ENCODE measurements around the gene AOPEP.

The AOPEP gene

DNA sequence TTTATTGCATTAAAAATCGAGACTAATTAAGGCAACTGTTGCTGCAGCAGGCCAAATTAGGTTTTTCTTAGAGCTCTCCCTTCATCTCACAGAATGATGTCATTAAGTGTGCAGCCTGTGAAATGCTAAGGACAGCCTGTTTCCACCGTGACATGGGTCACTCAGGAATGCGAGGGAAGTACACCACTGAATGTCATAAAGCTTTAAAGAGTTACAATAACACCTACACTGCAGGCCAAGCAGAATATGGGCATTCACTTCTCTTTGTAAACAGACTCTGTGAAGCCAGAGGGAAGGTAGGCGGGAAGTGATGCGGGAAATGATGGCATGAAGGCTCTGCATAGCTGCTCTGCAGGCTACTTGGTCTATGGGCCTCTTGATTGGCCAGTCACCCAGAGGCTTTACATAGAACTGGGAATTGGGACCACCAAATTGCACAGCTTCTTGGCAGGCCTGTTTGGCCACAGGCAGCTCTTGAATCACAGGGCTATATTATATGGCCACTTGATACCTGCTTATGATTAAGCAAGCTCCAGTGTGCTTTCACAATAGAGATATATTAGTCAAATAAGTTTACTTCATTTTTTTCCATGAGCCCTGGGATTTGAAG is 28.4 kb upstream of the AOPEP start:
- no peak overlapping the region for H3K27ac ChIP-seq (ENCODE audit: low read depth, low read length)
- no peaks in the 10 kb centered on the region for H3K36me3 ChIP-seq (ENCODE audit: control insufficient read depth, insufficient read depth, low read length)
- no peaks in the 10 kb centered on the region for H3K27me3 ChIP-seq (ENCODE audit: control insufficient read depth, insufficient read depth, low read length)
- no peaks in the 10 kb centered on the region for H3K4me1 ChIP-seq (ENCODE audit: control insufficient read depth, insufficient read depth, low read length)
- no peak overlapping the region for H3K9ac ChIP-seq (ENCODE audit: low read length)
- no peak overlapping the region for H3K4me3 ChIP-seq (ENCODE audit: low read length)

GRCh38 chr9:94699715-94700373 is 26.7 kb upstream of the AOPEP start:
- Histone ChIP-seq H3K36me3 (ENCODE audit: control insufficient read depth, insufficient read depth, low read length) (no peaks in the 10 kb centered on the region), H3K27me3 (ENCODE audit: control insufficient read depth, insufficient read depth, low read length) (no peaks in the 10 kb centered on the region), H3K9ac (ENCODE audit: low read length) (no peak overlapping the region), H3K4me1 (ENCODE audit: control insufficient read depth, insufficient read depth, low read length) (no peaks in the 10 kb centered on the region), H3K27ac (ENCODE audit: low read depth, low read length) (no peak overlapping the region), H3K4me3 (ENCODE audit: low read length) (no peak overlapping the region)

GRCh38 chr9:94700445-94700844 is 26.1 kb upstream of the AOPEP start:
- H3K4me1 ChIP-seq (ENCODE audit: control insufficient read depth, insufficient read depth, low read length), result no peaks in the 10 kb centered on the region

GRCh38 chr9:94703488-94704140 is 22.9 kb upstream of the AOPEP start:
- Histone ChIP-seq H3K9ac (ENCODE audit: low read length) (no peak overlapping the region), H3K27ac (ENCODE audit: low read depth, low read length) (no peak overlapping the region), H3K4me3 (ENCODE audit: low read length) (no peak overlapping the region), H3K4me1 (ENCODE audit: control insufficient read depth, insufficient read depth, low read length) (peaks cover 2% of the 10 kb centered on the region), H3K27me3 (ENCODE audit: control insufficient read depth, insufficient read depth, low read length) (no peaks in the 10 kb centered on the region), H3K36me3 (ENCODE audit: control insufficient read depth, insufficient read depth, low read length) (no peaks in the 10 kb centered on the region)

More at GRCh38 chr9:94700445-94700844, 26.1 kb upstream of the AOPEP start:
- no peaks in the 10 kb centered on the region for H3K27me3 ChIP-seq (ENCODE audit: control insufficient read depth, insufficient read depth, low read length)
- H3K4me3 ChIP-seq (ENCODE audit: low read length), result no peak overlapping the region
- H3K36me3 ChIP-seq (ENCODE audit: control insufficient read depth, insufficient read depth, low read length), result no peaks in the 10 kb centered on the region
- H3K27ac ChIP-seq (ENCODE audit: low read depth, low read length), result no peak overlapping the region
- no peak overlapping the region for H3K9ac ChIP-seq (ENCODE audit: low read length)

GRCh38 chr9:94705162-94705702 is 21.3 kb upstream of the AOPEP start:
- H3K9ac ChIP-seq (ENCODE audit: low read length), result no peak overlapping the region
- no peak overlapping the region for H3K27ac ChIP-seq (ENCODE audit: low read depth, low read length)
- peaks cover 2% of the 10 kb centered on the region for H3K4me1 ChIP-seq (ENCODE audit: control insufficient read depth, insufficient read depth, low read length)
- no peaks in the 10 kb centered on the region for H3K27me3 ChIP-seq (ENCODE audit: control insufficient read depth, insufficient read depth, low read length)
- no peaks in the 10 kb centered on the region for H3K36me3 ChIP-seq (ENCODE audit: control insufficient read depth, insufficient read depth, low read length)
- no peak overlapping the region for H3K4me3 ChIP-seq (ENCODE audit: low read length)

DNA sequence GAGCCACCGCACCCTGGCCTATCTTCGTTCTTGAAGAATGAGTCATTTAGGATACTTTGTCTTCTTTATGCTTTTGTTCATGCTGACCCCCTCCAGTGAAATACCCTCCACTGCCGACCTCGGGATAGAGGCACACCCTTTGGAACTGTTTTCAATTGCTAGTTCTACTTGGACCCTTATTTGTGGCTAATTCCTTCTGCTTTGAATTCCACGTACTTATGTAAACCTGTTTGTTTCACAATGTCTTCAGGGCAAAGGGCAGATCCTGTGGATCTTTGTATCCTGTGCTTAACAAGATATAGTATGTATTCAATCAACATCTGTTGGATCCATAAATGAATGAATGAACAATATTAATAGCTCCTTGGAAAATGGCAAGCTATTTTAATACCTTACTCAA is 19.6 kb upstream of the AOPEP start:
- Histone ChIP-seq H3K9ac (ENCODE audit: low read length) (no peak overlapping the region), H3K4me1 (ENCODE audit: control insufficient read depth, insufficient read depth, low read length) (peaks cover 2% of the 10 kb centered on the region), H3K36me3 (ENCODE audit: control insufficient read depth, insufficient read depth, low read length) (no peaks in the 10 kb centered on the region), H3K4me3 (ENCODE audit: low read length) (no peak overlapping the region), H3K27ac (ENCODE audit: low read depth, low read length) (no peak overlapping the region), H3K27me3 (ENCODE audit: control insufficient read depth, insufficient read depth, low read length) (no peaks in the 10 kb centered on the region)

- H3K27me3 ChIP-seq (ENCODE audit: control insufficient read depth, insufficient read depth, low read length), result no peaks in the 10 kb centered on the region
- H3K36me3 ChIP-seq (ENCODE audit: control insufficient read depth, insufficient read depth, low read length), result no peaks in the 10 kb centered on the region
- no peak overlapping the region for H3K27ac ChIP-seq (ENCODE audit: low read depth, low read length)
- H3K4me1 ChIP-seq (ENCODE audit: control insufficient read depth, insufficient read depth, low read length), result no peaks in the 10 kb centered on the region
- no peak overlapping the region for H3K4me3 ChIP-seq (ENCODE audit: low read length)
- no peak overlapping the region for H3K9ac ChIP-seq (ENCODE audit: low read length)
These were observed 12.9 kb upstream of the AOPEP start for GRCh38 chr9:94713436-94714215.

GRCh38 chr9:94714494-94714893 is 12.0 kb upstream of the AOPEP start:
- Histone ChIP-seq H3K27me3 (ENCODE audit: control insufficient read depth, insufficient read depth, low read length) (no peaks in the 10 kb centered on the region), H3K36me3 (ENCODE audit: control insufficient read depth, insufficient read depth, low read length) (no peaks in the 10 kb centered on the region), H3K4me3 (ENCODE audit: low read length) (no peak overlapping the region), H3K27ac (ENCODE audit: low read depth, low read length) (no peak overlapping the region), H3K9ac (ENCODE audit: low read length) (no peak overlapping the region), H3K4me1 (ENCODE audit: control insufficient read depth, insufficient read depth, low read length) (no peaks in the 10 kb centered on the region)

DNA sequence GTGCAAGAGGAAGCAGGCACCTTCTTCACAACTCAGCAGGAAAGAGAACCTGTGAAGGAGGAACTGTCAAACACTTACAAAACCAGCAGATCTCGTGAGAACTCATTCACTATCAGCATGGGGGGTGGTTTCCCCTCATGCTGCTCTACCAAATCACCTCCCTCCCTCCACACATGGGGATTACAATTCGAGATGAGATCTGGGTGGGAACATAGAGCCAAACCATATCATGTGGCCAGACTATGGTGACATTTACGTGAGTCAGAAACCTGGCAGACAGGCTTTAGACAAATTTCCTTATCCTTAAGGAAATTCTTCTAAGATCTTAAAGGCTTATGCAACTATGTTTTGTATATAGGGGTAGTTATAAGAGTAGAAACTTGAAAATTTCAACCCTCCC is 8.7 kb upstream of the AOPEP start:
- no peaks in the 10 kb centered on the region for H3K27me3 ChIP-seq (ENCODE audit: control insufficient read depth, insufficient read depth, low read length)
- H3K36me3 ChIP-seq (ENCODE audit: control insufficient read depth, insufficient read depth, low read length), result no peaks in the 10 kb centered on the region
- H3K27ac ChIP-seq (ENCODE audit: low read depth, low read length), result no peak overlapping the region
- no peak overlapping the region for H3K9ac ChIP-seq (ENCODE audit: low read length)
- H3K4me1 ChIP-seq (ENCODE audit: control insufficient read depth, insufficient read depth, low read length), result no peaks in the 10 kb centered on the region
- H3K4me3 ChIP-seq (ENCODE audit: low read length), result no peak overlapping the region

DNA sequence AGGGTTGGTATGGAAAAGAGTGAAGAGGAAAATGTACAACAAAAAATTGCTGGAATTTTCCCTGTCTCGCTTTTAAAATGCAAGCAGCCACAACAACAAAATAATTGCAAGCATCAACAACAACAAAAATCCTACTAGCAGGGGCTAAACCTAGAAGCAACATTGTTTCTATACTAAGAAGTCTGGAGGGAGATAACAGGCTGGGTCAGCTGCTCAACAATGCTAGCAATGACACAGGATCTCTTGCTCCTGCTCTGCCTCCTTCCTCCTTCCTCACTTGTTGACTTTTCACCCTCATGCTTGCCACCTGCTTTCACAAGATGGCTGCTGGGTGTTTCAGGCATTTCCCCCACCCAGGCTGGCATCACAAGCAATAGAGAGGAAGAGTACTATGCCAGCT is 7.6 kb upstream of the AOPEP start:
- H3K27ac ChIP-seq (ENCODE audit: low read depth, low read length), result no peak overlapping the region
- no peak overlapping the region for H3K4me3 ChIP-seq (ENCODE audit: low read length)
- no peaks in the 10 kb centered on the region for H3K27me3 ChIP-seq (ENCODE audit: control insufficient read depth, insufficient read depth, low read length)
- no peak overlapping the region for H3K9ac ChIP-seq (ENCODE audit: low read length)
- no peaks in the 10 kb centered on the region for H3K4me1 ChIP-seq (ENCODE audit: control insufficient read depth, insufficient read depth, low read length)
- no peaks in the 10 kb centered on the region for H3K36me3 ChIP-seq (ENCODE audit: control insufficient read depth, insufficient read depth, low read length)

DNA sequence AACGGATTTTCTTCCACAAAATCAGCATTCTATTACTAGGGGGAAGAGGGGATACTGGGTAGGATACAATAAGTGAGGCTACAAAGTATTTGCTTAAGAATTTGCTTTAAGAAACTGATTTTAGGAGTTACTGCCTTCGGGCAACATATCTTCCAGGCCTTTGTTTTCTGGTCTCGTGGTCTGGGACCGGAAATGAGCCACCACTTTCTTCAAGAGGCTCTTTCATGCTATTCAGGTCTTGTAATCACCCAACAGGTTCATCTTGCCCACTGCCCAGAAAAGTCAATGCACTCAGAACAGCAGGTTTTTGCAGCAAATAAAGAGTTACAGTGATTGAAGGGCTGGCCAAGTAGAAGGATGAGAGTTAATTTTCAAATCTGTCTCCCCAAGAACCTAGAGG is 6.6 kb upstream of the AOPEP start:
- H3K4me1 ChIP-seq (ENCODE audit: control insufficient read depth, insufficient read depth, low read length), result no peaks in the 10 kb centered on the region
- no peak overlapping the region for H3K4me3 ChIP-seq (ENCODE audit: low read length)
- no peak overlapping the region for H3K9ac ChIP-seq (ENCODE audit: low read length)
- H3K27me3 ChIP-seq (ENCODE audit: control insufficient read depth, insufficient read depth, low read length), result no peaks in the 10 kb centered on the region
- H3K36me3 ChIP-seq (ENCODE audit: control insufficient read depth, insufficient read depth, low read length), result no peaks in the 10 kb centered on the region
- no peak overlapping the region for H3K27ac ChIP-seq (ENCODE audit: low read depth, low read length)

DNA sequence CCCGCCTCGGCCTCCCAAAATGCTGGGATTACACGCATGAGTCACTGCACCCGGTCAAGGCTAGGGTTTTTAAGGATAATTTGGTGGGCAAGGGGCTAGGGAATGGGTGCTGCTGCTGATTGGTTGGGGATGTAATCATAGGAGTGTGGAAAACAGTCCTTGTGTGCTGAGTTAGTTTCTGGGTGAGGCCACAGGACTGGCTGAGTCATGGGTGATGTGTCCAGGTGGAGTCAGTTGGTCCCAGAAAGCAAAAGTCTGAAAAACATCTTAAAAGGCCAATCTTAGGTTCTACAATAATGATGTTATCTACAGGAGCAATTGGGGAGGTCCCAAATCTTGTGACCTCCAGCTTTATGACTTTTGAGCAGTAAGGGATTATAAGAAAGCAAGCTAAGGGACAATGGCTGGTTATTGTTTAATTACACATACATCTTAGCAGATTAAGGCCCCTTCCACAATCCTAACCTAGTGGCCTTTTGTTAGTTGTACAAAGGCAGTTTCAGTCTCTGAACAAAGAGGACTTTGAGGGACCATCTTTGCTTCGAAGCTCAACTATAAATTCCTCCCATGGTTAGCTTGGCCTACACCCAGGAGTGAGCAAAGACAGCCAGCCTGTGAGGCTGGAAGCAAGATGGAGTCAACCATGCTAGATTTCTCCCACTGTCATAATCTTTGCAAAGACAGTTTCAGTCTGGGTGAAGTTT is 5.5 kb upstream of the AOPEP start:
- no peaks in the 10 kb centered on the region for H3K27me3 ChIP-seq (ENCODE audit: control insufficient read depth, insufficient read depth, low read length)
- no peak overlapping the region for H3K27ac ChIP-seq (ENCODE audit: low read depth, low read length)
- H3K36me3 ChIP-seq (ENCODE audit: control insufficient read depth, insufficient read depth, low read length), result no peaks in the 10 kb centered on the region
- no peak overlapping the region for H3K4me3 ChIP-seq (ENCODE audit: low read length)
- no peak overlapping the region for H3K9ac ChIP-seq (ENCODE audit: low read length)
- H3K4me1 ChIP-seq (ENCODE audit: control insufficient read depth, insufficient read depth, low read length), result no peaks in the 10 kb centered on the region

Measured in rectal smooth muscle tissue (tissue), 1 donor.